Measurements from ENCODE around the gene H3-3A. TPM values are rescaled to one million over a fixed set of nuclear protein-coding genes. Genes with fewer than 3 reads are reported as not detected.

The H3-3A gene
- total and polyA plus RNA-seq, 10 of the 15 experiments (the other 5 are each of a cell fraction or from before 2014, with no cell fraction given), result 215 to 486 (median 393) TPM

GRCh38 chr1:226063977-226064815, 1.7 kb downstream of the H3-3A start (continued):
- TF ChIP-seq ZBTB40 (IDR thresholded peaks at IDR 0.05; ENCODE audit: borderline replicate concordance), result no peak
- TF ChIP-seq NFIC (IDR thresholded peaks at IDR 0.05; ENCODE audit: low read depth, low read length), result no peak
- no peak for TF ChIP-seq REST (IDR thresholded peaks at IDR 0.05; ENCODE audit: low read depth, low read length)
- TF ChIP-seq MLLT1 (IDR thresholded peaks at IDR 0.05), result peak; percentile 14; the same call in 1 of the 2 replicates
- no peak for TF ChIP-seq TCF12 (IDR thresholded peaks at IDR 0.05; ENCODE audit: low read depth, low read length)
- no peak for TF ChIP-seq CBX3 (IDR thresholded peaks at IDR 0.05; ENCODE audit: borderline replicate concordance, low read depth)
- no peak for TF ChIP-seq BRCA1 (IDR thresholded peaks at IDR 0.05; ENCODE audit: low read depth, low read length)
- no peak for TF ChIP-seq EGR1 (IDR thresholded peaks at IDR 0.05; ENCODE audit: borderline replicate concordance in 1 of 2, low read depth in 2 of 2, low read length in 2 of 2)
- TF ChIP-seq ZNF687 (IDR thresholded peaks at IDR 0.05), result no peak
- no peak for TF ChIP-seq CREB1 (IDR thresholded peaks at IDR 0.05; ENCODE audit: low read depth)
- TF ChIP-seq ATF7 (IDR thresholded peaks at IDR 0.05; ENCODE audit: low read depth), result no peak
- no peak for TF ChIP-seq TCF7 (IDR thresholded peaks at IDR 0.05; ENCODE audit: borderline replicate concordance)
- TF ChIP-seq POLR2AphosphoS5 (IDR thresholded peaks at IDR 0.05; ENCODE audit: low read length), result no peak
- no peak for TF ChIP-seq ETV6 (conservative IDR thresholded peaks at IDR 0.05 in 1 of 2, IDR thresholded peaks at IDR 0.05 in 1 of 2; ENCODE audit: borderline replicate concordance in 1 of 2, low read depth in 1 of 2)

Data from GM12878 (cell line).